H1 (cell line): ENCODE measurements around the gene B9D1. TPM values are rescaled to one million over a fixed set of nuclear protein-coding genes. Genes with fewer than 3 reads are reported as not detected.

Experiments
- CTCF ChIA-PET: fragments of 300-600 bp; sonication (Branson Sonifier 250); formaldehyde crosslinking; loops from one replicate; lab custom pipeline; 2021; ENCODE audit not compliant: partially characterized antibody; lab: Charles Lee
- POLR2A ChIA-PET: fragments of 300-600 bp; sonication (Branson Sonifier 250); formaldehyde crosslinking; loops from one replicate; lab custom pipeline; 2021; ENCODE audit warnings: inconsistent platforms; ENCODE audit not compliant: partially characterized antibody; lab: Charles Lee
- DNase-seq, 2 experiments: peaks; one replicate each; pipeline versions ENCODE4 v3.0.0 to v3.0.0-alpha.2; 2010 to 2022; ENCODE audit warnings: low spot score in 2 of 2, low read depth in 1 of 2, mixed read lengths in 1 of 2
- FAIRE-seq: peaks from 2 replicates; lab custom pipeline; 2011; peaks lifted over from hg19 to GRCh38; lab: Jason Lieb, UNC
- H2AFZ ChIP-seq: 2 replicates; pipeline ENCODE4 v1.8.1; 2012; ENCODE audit warnings: low read length, inconsistent platforms
- H2AK5ac ChIP-seq: 2 replicates; pipeline ENCODE4 v1.6.1; 2013; ENCODE audit warnings: low read depth, low read length
- H2BK120ac ChIP-seq: replicated peaks from 2 replicates; pipeline ENCODE3; 2013; ENCODE audit warnings: low read depth, low read length, inconsistent platforms
- H2BK12ac ChIP-seq: 2 replicates; pipeline ENCODE4 v1.6.1; 2013; ENCODE audit warnings: low read depth, low read length
- H2BK15ac ChIP-seq: 2 replicates; pipeline ENCODE4 v1.6.1; 2013; ENCODE audit warnings: low read length
- H2BK20ac ChIP-seq: 2 replicates; pipeline ENCODE4 v1.6.1; 2013; ENCODE audit warnings: low read length
- H2BK5ac ChIP-seq: 2 replicates; pipeline ENCODE4 v1.6.1; 2013; ENCODE audit warnings: low read depth, low read length
- H3K14ac ChIP-seq: 2 replicates; pipeline ENCODE4 v1.6.1; 2013; ENCODE audit warnings: inconsistent platforms; ENCODE audit not compliant: insufficient read length
- H3K18ac ChIP-seq: 2 replicates; pipeline ENCODE4 v1.6.1; 2013; ENCODE audit warnings: low read length; ENCODE audit errors: extremely low read depth
- H3K23ac ChIP-seq: 2 replicates; pipeline ENCODE4 v1.6.1; 2013; ENCODE audit warnings: inconsistent platforms; ENCODE audit not compliant: insufficient read length
- H3K23me2 ChIP-seq: 2 replicates; pipeline ENCODE4 v1.6.1; 2013; ENCODE audit warnings: low read depth, low read length
- H3K27ac ChIP-seq: 2 replicates; pipeline ENCODE4 v1.6.1; 2011; ENCODE audit warnings: low read depth, low read length, inconsistent platforms
- H3K27me3 ChIP-seq, 4 experiments: replicated peaks in 1 of 4; 1 replicate in 1 of 4; 2 replicates in 3 of 4; pipeline versions ENCODE4 v1.6.1 to v1.8.1; 2011 to 2013; ENCODE audit warnings: low read length in 3 of 4, mild to moderate bottlenecking in 3 of 4, inconsistent platforms in 2 of 4, mixed read lengths in 2 of 4, moderate library complexity in 1 of 4; ENCODE audit not compliant: control insufficient read depth in 3 of 4, insufficient read depth in 3 of 4; ENCODE audit errors: extremely low read depth in 1 of 4
- H3K36me3 ChIP-seq, 4 experiments: 2 replicates each; pipeline versions ENCODE4 v1.6.1 to v1.8.1; 2011 to 2013; ENCODE audit warnings: mild to moderate bottlenecking in 4 of 4, low read length in 3 of 4, moderate library complexity in 2 of 4, control low read depth in 1 of 4, inconsistent platforms in 1 of 4; ENCODE audit not compliant: insufficient read depth in 4 of 4, control insufficient read depth in 2 of 4
- H3K4ac ChIP-seq: replicated peaks from 2 replicates; pipeline ENCODE3; 2013; ENCODE audit warnings: low read length, low read depth, mixed read lengths, inconsistent platforms; ENCODE audit not compliant: insufficient read length
- H3K4me1 ChIP-seq, 4 experiments: replicated peaks in 1 of 4; 1 replicate in 1 of 4; 2 replicates in 3 of 4; pipeline versions ENCODE4 v1.6.1 to v1.8.1; 2011 to 2013; ENCODE audit warnings: low read length in 3 of 4, inconsistent platforms in 2 of 4, mixed read lengths in 1 of 4; ENCODE audit not compliant: insufficient read depth in 4 of 4, control insufficient read depth in 3 of 4
- H3K4me2 ChIP-seq, 2 experiments: 2 replicates each; pipeline versions ENCODE4 v1.6.1 to v1.8.1; 2011 to 2013; ENCODE audit warnings: low read depth in 2 of 2, low read length in 2 of 2, control low read depth in 1 of 2, inconsistent platforms in 1 of 2, mild to moderate bottlenecking in 1 of 2; ENCODE audit not compliant: insufficient read depth in 1 of 2
- H3K4me3 ChIP-seq, 4 experiments: fragments of 200-600, 300-600 bp in 1 of 4; sonication (generic), shearing (Covaris generic), sonication (Bioruptor Twin) in 1 of 4; 2 replicates each; pipeline versions ENCODE4 v1.5.1 to v1.8.1; 2011 to 2016; ENCODE audit warnings: low read length in 4 of 4, low read depth in 3 of 4, control low read depth in 2 of 4, inconsistent platforms in 2 of 4, mild to moderate bottlenecking in 2 of 4, mixed read lengths in 1 of 4, moderate library complexity in 1 of 4; ENCODE audit not compliant: insufficient read depth in 2 of 4; ENCODE audit errors: extremely low read depth in 1 of 4
- H3K56ac ChIP-seq: replicated peaks from 2 replicates; pipeline ENCODE3; 2013; ENCODE audit warnings: low read depth, mild to moderate bottlenecking, mixed read lengths, low read length, inconsistent platforms; ENCODE audit not compliant: insufficient read length
- H3K79me1 ChIP-seq: 2 replicates; pipeline ENCODE4 v1.6.1; 2013; ENCODE audit warnings: low read depth, low read length, control low read depth
- H3K79me2 ChIP-seq, 2 experiments: 2 replicates each; pipeline versions ENCODE4 v1.6.1 to v1.8.1; 2012 to 2013; ENCODE audit warnings: low read length in 2 of 2, mild to moderate bottlenecking in 2 of 2, inconsistent platforms in 1 of 2; ENCODE audit not compliant: insufficient read depth in 2 of 2, control insufficient read depth in 1 of 2
- H3K9ac ChIP-seq, 4 experiments: replicated peaks in 1 of 4; 1 replicate in 1 of 4; 2 replicates in 3 of 4; pipeline versions ENCODE4 v1.6.1 to v1.8.1; 2011 to 2013; ENCODE audit warnings: low read depth in 3 of 4, low read length in 3 of 4, control low read depth in 2 of 4, mild to moderate bottlenecking in 2 of 4, moderate library complexity in 2 of 4, inconsistent platforms in 1 of 4; ENCODE audit errors: extremely low read depth in 1 of 4
- H3K9me3 ChIP-seq, 2 experiments: 2 replicates each; pipeline versions ENCODE4 v1.6.1 to v1.8.1; 2012 to 2013; ENCODE audit warnings: mild to moderate bottlenecking in 2 of 2, moderate library complexity in 2 of 2, control low read depth in 1 of 2, inconsistent platforms in 1 of 2, low read depth in 1 of 2, low read length in 1 of 2, mixed read lengths in 1 of 2; ENCODE audit not compliant: insufficient read depth in 2 of 2
- H4K20me1 ChIP-seq, 2 experiments: replicated peaks in 1 of 2; 2 replicates each; pipeline versions ENCODE3 to v1.8.1; 2011 to 2013; ENCODE audit warnings: inconsistent platforms in 2 of 2, low read length in 2 of 2, mild to moderate bottlenecking in 1 of 2; ENCODE audit not compliant: insufficient read depth in 2 of 2, control insufficient read depth in 1 of 2
- H4K5ac ChIP-seq: 2 replicates; pipeline ENCODE4 v1.6.1; 2013; ENCODE audit warnings: low read length, low read depth, mixed read lengths, inconsistent platforms; ENCODE audit not compliant: insufficient read length
- H4K8ac ChIP-seq: 2 replicates; pipeline ENCODE4 v1.8.0; 2013; ENCODE audit warnings: mild to moderate bottlenecking, moderate library complexity, low read length, inconsistent platforms; ENCODE audit not compliant: insufficient read depth; ENCODE audit errors: extremely low read depth
- H4K91ac ChIP-seq: replicated peaks from 2 replicates; pipeline ENCODE3; 2013; ENCODE audit warnings: low read length, mixed read lengths, inconsistent platforms; ENCODE audit not compliant: insufficient read length
- ASH2L ChIP-seq: fragments of 200-600, 300-600 bp; sonication (generic); IDR thresholded peaks from one replicate; pipeline ENCODE4 v1.7.1; 2017; ENCODE audit warnings: low read length
- BACH1 ChIP-seq: IDR thresholded peaks from 2 replicates; pipeline ENCODE4 v1.6.1; 2012; ENCODE audit warnings: low read length, improper control_type of control experiment
- CBX5 ChIP-seq: fragments of 300-800, 300-1000 bp; sonication (generic); IDR thresholded peaks from 2 replicates; pipeline ENCODE4 v1.7.1; 2016; ENCODE audit warnings: antibody characterized with exemption, low read length, low read depth
- CREB1 ChIP-seq: IDR thresholded peaks from 2 replicates; pipeline ENCODE4 v1.6.1; 2012; ENCODE audit warnings: inconsistent platforms
- EP300 ChIP-seq, 2 experiments: IDR thresholded peaks; 1 replicate in 1 of 2; 2 replicates in 1 of 2; pipeline ENCODE4 v1.6.1; 2011 to 2012; ENCODE audit warnings: low read depth in 2 of 2, low read length in 2 of 2, mild to moderate bottlenecking in 2 of 2, borderline replicate concordance in 1 of 2, inconsistent platforms in 1 of 2, moderate library complexity in 1 of 2
- JUND ChIP-seq: IDR thresholded peaks from 2 replicates; pipeline ENCODE4 v1.6.1; 2011; ENCODE audit warnings: mild to moderate bottlenecking, improper control_type of control experiment, low read length
- MAFK ChIP-seq: IDR thresholded peaks from 2 replicates; pipeline ENCODE4 v1.6.1; 2012; ENCODE audit warnings: low read depth, mild to moderate bottlenecking, improper control_type of control experiment, low read length
- POLR2A ChIP-seq, 2 experiments: IDR thresholded peaks; 1 replicate in 1 of 2; 2 replicates in 1 of 2; pipeline ENCODE4 v1.6.1; 2011; ENCODE audit warnings: low read depth in 2 of 2, low read length in 2 of 2, mild to moderate bottlenecking in 2 of 2; ENCODE audit errors: control extremely low read depth in 1 of 2
- RAD21 ChIP-seq, 2 experiments: IDR thresholded peaks in 1 of 2; conservative IDR thresholded peaks in 1 of 2; 2 replicates each; pipeline ENCODE4 v1.6.1; 2011; ENCODE audit warnings: low read depth in 2 of 2, low read length in 2 of 2, improper control_type of control experiment in 1 of 2, inconsistent platforms in 1 of 2, mild to moderate bottlenecking in 1 of 2, moderate library complexity in 1 of 2
- RNF2 ChIP-seq: fragments of 200-900, 300-1000 bp; sonication (generic); IDR thresholded peaks from 2 replicates; pipeline ENCODE4 v1.7.1; 2016; ENCODE audit warnings: borderline replicate concordance, low read depth, mild to moderate bottlenecking, antibody characterized with exemption, low read length; ENCODE audit not compliant: poor library complexity, severe bottlenecking; ENCODE audit errors: missing control alignments
- RXRA ChIP-seq: IDR thresholded peaks from 2 replicates; pipeline ENCODE4 v1.6.1; 2011; ENCODE audit warnings: low read depth, mild to moderate bottlenecking, low read length, moderate library complexity; ENCODE audit not compliant: insufficient read depth
- SIX5 ChIP-seq: IDR thresholded peaks from 2 replicates; pipeline ENCODE4 v1.6.1; 2011; ENCODE audit warnings: mild to moderate bottlenecking, low read depth, low read length
- SRF ChIP-seq: IDR thresholded peaks from 2 replicates; pipeline ENCODE4 v1.6.1; 2011; ENCODE audit warnings: mild to moderate bottlenecking, low read depth, low read length, moderate library complexity
- TAF1 ChIP-seq: IDR thresholded peaks from 2 replicates; pipeline ENCODE4 v1.6.1; 2011; ENCODE audit warnings: mild to moderate bottlenecking, low read depth, low read length
- TCF12 ChIP-seq: IDR thresholded peaks from 2 replicates; pipeline ENCODE4 v1.6.1; 2011; ENCODE audit warnings: low read depth, mild to moderate bottlenecking, low read length
- WGBS, 2 experiments: shearing (Covaris generic) in 1 of 2; methylation state at CpG; one replicate each; pipeline versions ENCODE4 v1.1.6 to v1.1.7; 2013 to 2015; ENCODE audit warnings: low lambda C conversion rate in 2 of 2, mixed read lengths in 2 of 2, inconsistent platforms in 1 of 2, low coverage in 1 of 2, missing lambda C conversion rate in 1 of 2; ENCODE audit not compliant: insufficient replicate concordance in 2 of 2, insufficient coverage in 1 of 2, insufficient read length in 1 of 2; ENCODE audit errors: extremely low coverage in 1 of 2, missing lambda C conversion rate in 1 of 2; 5-methylcytosine and 5-hydroxymethylcytosine counted together
- polyA plus RNA-seq, 7 experiments: library from polyadenylated mRNA; depleted of rRNA in 3 of 7; stranded (reverse) in 5 of 7; unstranded in 2 of 7; fragments of >200 nt in 5 of 7; fragments of 200-250 nt in 2 of 7; gene quantifications; 1 replicate in 5 of 7; 2 replicates in 1 of 7; 4 replicates in 1 of 7; pipeline versions ENCODE4 v1.2.1 to v1.2.3, GENCODE V29; 2011 to 2013; ENCODE audit warnings: missing spikeins in 2 of 7, mixed read lengths in 2 of 7
- total RNA-seq: library from RNA; stranded (reverse); fragmentation: NEBNext Ultra II Directional; extraction: Animal tissue kit (Norgen Biotek cat#: 25700); gene quantifications from 2 replicates; pipeline ENCODE4 v1.2.1, GENCODE V29; 2021

The B9D1 gene
- total and polyA plus RNA-seq, 2 of the 8 experiments (the other 6 are each of a cell fraction or from before 2014, with no cell fraction given), result 24.6 to 65.7 TPM

GRCh38 chr17:19390951-19391350, 28.4 kb upstream of the B9D1 start:
- no peak overlapping the region for H4K91ac ChIP-seq
- H3K4me1 ChIP-seq, result peaks cover 8 to 22% (median 15%) of the 10 kb centered on the region in 4 experiments
- no peak overlapping the region for H3K27ac ChIP-seq
- TF ChIP-seq SRF, result no peak
- TF ChIP-seq SIX5, result no peak
- TF ChIP-seq BACH1, result no peak
- no peak for TF ChIP-seq RAD21 (IDR thresholded peaks at IDR 0.05 in 1 of 2, conservative IDR thresholded peaks at IDR 0.05 in 1 of 2; ENCODE audit: low read depth in 2 of 2, low read length in 2 of 2)
- no peak for TF ChIP-seq TCF12
- TF ChIP-seq RXRA, result no peak
- no peak for TF ChIP-seq CREB1
- TF ChIP-seq ASH2L, result no peak
- TF ChIP-seq JUND, result no peak
- TF ChIP-seq TAF1, result no peak
- no peak for TF ChIP-seq POLR2A (IDR thresholded peaks at IDR 0.05; ENCODE audit: control extremely low read depth in 1 of 2, low read depth in 2 of 2, low read length in 2 of 2)
- no peak for TF ChIP-seq RNF2
- TF ChIP-seq EP300 (IDR thresholded peaks at IDR 0.05; ENCODE audit: borderline replicate concordance in 1 of 2, low read depth in 2 of 2, low read length in 2 of 2), result no peak
- TF ChIP-seq MAFK, result no peak
- no peak for TF ChIP-seq CBX5
- H2BK15ac ChIP-seq, result peak overlapping the region; percentile 93
- DNase-seq (no peak), FAIRE-seq (no peak)
- H3K56ac ChIP-seq, result no peak overlapping the region
- H2BK5ac ChIP-seq, result no peak overlapping the region
- H3K79me2 ChIP-seq, result no peaks in the 10 kb centered on the region
- H3K4ac ChIP-seq, result no peak overlapping the region
- no peak overlapping the region for H2AFZ ChIP-seq
- peaks cover 3% of the 10 kb centered on the region; the same call in 1 of the 2 replicates for H3K23me2 ChIP-seq
- peaks cover 0 to 2% of the 10 kb centered on the region in 2 experiments for H4K20me1 ChIP-seq
- H3K4me2 ChIP-seq, result no peak overlapping the region
- H2AK5ac ChIP-seq, result no peak overlapping the region
- CTCF ChIA-PET, result interaction anchor here (1.1 to 1.7 kb wide), 3 partner anchors 28 to 76 kb away, joined by 3 to 4 read pairs (median 4); partner anchors contain the start of gene B9D1
- 0 out of 2 replicates have a peak overlapping the region, but pooled peaks have one; percentile 56 for H2BK20ac ChIP-seq
- H3K4me3 ChIP-seq, result no peak overlapping the region
- H3K36me3 ChIP-seq, result no peaks in the 10 kb centered on the region; a peak in 1 of 8 replicates
- no peak overlapping the region for H3K14ac ChIP-seq
- POLR2A ChIA-PET, result interaction anchor here (1.0 to 2.6 kb wide), 4 partner anchors 8 to 53 kb away, joined by 3 to 17 read pairs (median 3); partner anchors contain the start of gene MAPK7
- no peaks in the 10 kb centered on the region for H3K79me1 ChIP-seq
- no peaks in the 10 kb centered on the region for H3K9me3 ChIP-seq
- no peak overlapping the region for H4K8ac ChIP-seq
- WGBS, 2 experiments, result 76% methylated on average over 2 of the region's 2 CpGs; no CpG with 5 or more reads in 1 of the 2 experiments
- H3K18ac ChIP-seq, result no peak overlapping the region
- H3K23ac ChIP-seq, result no peak overlapping the region
- H3K27me3 ChIP-seq, result no peaks in the 10 kb centered on the region
- H4K5ac ChIP-seq, result no peak overlapping the region
- H2BK12ac ChIP-seq, result no peak overlapping the region
- no peak overlapping the region for H2BK120ac ChIP-seq
- H3K9ac ChIP-seq, result no peak overlapping the region
